ENCODE data around the gene ST6GAL1.

GRCh38 chr3:187015903-187016638 lies 85.7 kb downstream of the ST6GAL1 start:
- TF ChIP-seq CTCF (IDR thresholded peaks at IDR 0.05) (no peak), POLR2A (IDR thresholded peaks at IDR 0.05) (no peak)
